B cell (primary cell): Measurements from ENCODE around the gene TMEM131. TPM values are rescaled to one million over a fixed set of nuclear protein-coding genes. Genes with fewer than 3 reads are reported as not detected.

Source experiments
- ATAC-seq: fragments of 200-7000 bp; cut with Tn5 transposase; one replicate; pipeline ENCODE4 v1.10.0; 2021; ENCODE audit warnings: low read depth, mild to moderate bottlenecking, moderate number of reproducible peaks, moderate library complexity
- CTCF ChIA-PET: fragments of 350-600 bp; sonication (Branson Sonifier 250); formaldehyde crosslinking; loops from one replicate; lab custom pipeline; 2021; ENCODE audit warnings: antibody characterized with exemption, inconsistent platforms; lab: Charles Lee
- POLR2A ChIA-PET: fragments of 350-600 bp; sonication (Branson Sonifier 250); formaldehyde crosslinking; loops from one replicate; lab custom pipeline; 2021; ENCODE audit warnings: antibody characterized with exemption; lab: Charles Lee
- DNase-seq: peaks from one replicate; pipeline ENCODE4 v3.0.0; 2013
- H2AFZ ChIP-seq: 2 replicates; pipeline ENCODE4 v1.6.1; 2012; ENCODE audit warnings: mild to moderate bottlenecking, low read depth, low read length; ENCODE audit not compliant: insufficient read depth, poor library complexity, severe bottlenecking
- H3K27ac ChIP-seq, 2 donors: 1 replicate in 1 of 2; 2 replicates in 1 of 2; pipeline ENCODE4 v1.5.1; 2012 to 2013; ENCODE audit warnings: low read length in 2 of 2, mild to moderate bottlenecking in 2 of 2, moderate library complexity in 1 of 2
- H3K27me3 ChIP-seq, 4 experiments: fragments of 200-600 bp in 1 of 4; sonication (generic) in 1 of 4; replicated peaks in 1 of 4; 1 replicate in 2 of 4; 2 replicates in 2 of 4; pipeline versions ENCODE4 v1.6.1 to v1.7.0; 2013 to 2016; ENCODE audit warnings: low read length in 3 of 4, mild to moderate bottlenecking in 2 of 4, mixed read lengths in 1 of 4, moderate library complexity in 1 of 4; ENCODE audit not compliant: insufficient read depth in 4 of 4, control insufficient read depth in 3 of 4; ENCODE audit errors: control extremely low read depth in 1 of 4
- H3K36me3 ChIP-seq, 2 experiments: replicated peaks in 1 of 2; 1 replicate in 1 of 2; 2 replicates in 1 of 2; pipeline versions ENCODE4 v1.6.1 to v1.7.1; 2013; ENCODE audit warnings: low read length in 1 of 2; ENCODE audit not compliant: insufficient read depth in 2 of 2, control insufficient read depth in 1 of 2; ENCODE audit errors: control extremely low read depth in 1 of 2, extremely low read depth in 1 of 2
- H3K4me1 ChIP-seq, 2 donors: fragments of 200-600 bp in 1 of 2; sonication (generic) in 1 of 2; 1 replicate in 1 of 2; 2 replicates in 1 of 2; pipeline versions ENCODE4 v1.5.1 to v1.6.1; 2013 to 2017; ENCODE audit warnings: low read length in 2 of 2; ENCODE audit not compliant: control insufficient read depth in 2 of 2, insufficient read depth in 2 of 2
- H3K4me2 ChIP-seq: replicated peaks from 2 replicates; pipeline ENCODE3; 2012; ENCODE audit warnings: mild to moderate bottlenecking, low read depth, low read length; ENCODE audit not compliant: poor library complexity, severe bottlenecking
- H3K4me3 ChIP-seq, 5 experiments: fragments of 200-600 bp in 1 of 5; sonication (generic) in 1 of 5; 1 replicate in 3 of 5; 2 replicates in 2 of 5; pipeline versions ENCODE4 v1.5.1 to v1.7.0; 2011 to 2016; ENCODE audit warnings: low read length in 4 of 5, mild to moderate bottlenecking in 4 of 5, low read depth in 2 of 5, control low read depth in 1 of 5, moderate library complexity in 1 of 5; ENCODE audit not compliant: insufficient read depth in 1 of 5; ENCODE audit errors: control extremely low read depth in 1 of 5, extremely low read depth in 1 of 5
- H3K79me2 ChIP-seq: fragments of 200-600 bp; sonication (generic); one replicate; pipeline ENCODE4 v1.6.0; 2016; ENCODE audit warnings: low read length; ENCODE audit not compliant: control insufficient read depth, insufficient read depth
- H3K9ac ChIP-seq: fragments of 200-600 bp; sonication (generic); 2 replicates; pipeline ENCODE4 v1.6.1; 2017; ENCODE audit warnings: mild to moderate bottlenecking, low read length, moderate library complexity
- H3K9me3 ChIP-seq, 3 donors: one replicate each; pipeline versions ENCODE4 v1.6.1 to v1.7.1; 2013; ENCODE audit warnings: low read length in 2 of 3; ENCODE audit not compliant: control insufficient read depth in 2 of 3, insufficient read depth in 1 of 3; ENCODE audit errors: control extremely low read depth in 1 of 3
- H4K20me1 ChIP-seq: 2 replicates; pipeline ENCODE4 v1.6.0; 2012; ENCODE audit warnings: mild to moderate bottlenecking, low read length; ENCODE audit not compliant: insufficient read depth, control insufficient read depth, poor library complexity, severe bottlenecking
- H3K27ac Mint-ChIP-seq: one replicate; pipeline ENCODE4 v1.8.0; 2021; ENCODE audit warnings: mixed read lengths
- H3K27me3 Mint-ChIP-seq: one replicate; pipeline ENCODE4 v1.8.0; 2021; ENCODE audit warnings: mixed read lengths
- H3K4me1 Mint-ChIP-seq: one replicate; pipeline ENCODE4 v1.8.0; 2021; ENCODE audit warnings: mixed read lengths
- H3K4me3 Mint-ChIP-seq: one replicate; pipeline ENCODE4 v1.8.0; 2021; ENCODE audit warnings: mixed read lengths
- H3K9me3 Mint-ChIP-seq: one replicate; pipeline ENCODE4 v1.8.0; 2022; ENCODE audit warnings: mixed read lengths; ENCODE audit not compliant: insufficient read depth
- EZH2 ChIP-seq: IDR thresholded peaks from 2 replicates; pipeline ENCODE4 v1.6.1; 2012; ENCODE audit warnings: borderline replicate concordance, low read depth, mild to moderate bottlenecking, moderate library complexity, low read length; ENCODE audit not compliant: insufficient read depth, poor library complexity, severe bottlenecking
- WGBS: methylation state at CpG from one replicate; pipeline ENCODE4 v1.1.5; 2013; ENCODE audit warnings: missing lambda C conversion rate; ENCODE audit not compliant: insufficient coverage; 5-methylcytosine and 5-hydroxymethylcytosine counted together
- intact Hi-C: fragments of 100-400 bp; cut with micrococcal nuclease; formaldehyde crosslinking; loops from one replicate; pipeline ENCODE4 v1.10.0; 2022
- polyA plus RNA-seq: library from polyadenylated mRNA; depleted of rRNA; stranded (reverse); fragments of >200 nt; gene quantifications from 2 replicates; pipeline ENCODE4 v1.2.3, GENCODE V29; 2012
- total RNA-seq, 2 donors: library from RNA; stranded (reverse); fragments of 120-200 nt in 1 of 2; gene quantifications; 1 replicate in 1 of 2; 2 replicates in 1 of 2; pipeline versions ENCODE4 v1.2.3 to v1.2.4, GENCODE V29; 2013 to 2022
- TF ChIP-seq, protein P1 (sequence below): fragments of 200-600 bp; IDR thresholded peaks from one replicate; pipeline ENCODE4 v1.8.0; 2022; ENCODE audit warnings: antibody characterized with exemption, mild to moderate bottlenecking

The TMEM131 gene
- total and polyA plus RNA-seq, 2 donors (not counting 1 experiment from before 2014, with no cell fraction given) = 24.3 to 101 TPM

DNA sequence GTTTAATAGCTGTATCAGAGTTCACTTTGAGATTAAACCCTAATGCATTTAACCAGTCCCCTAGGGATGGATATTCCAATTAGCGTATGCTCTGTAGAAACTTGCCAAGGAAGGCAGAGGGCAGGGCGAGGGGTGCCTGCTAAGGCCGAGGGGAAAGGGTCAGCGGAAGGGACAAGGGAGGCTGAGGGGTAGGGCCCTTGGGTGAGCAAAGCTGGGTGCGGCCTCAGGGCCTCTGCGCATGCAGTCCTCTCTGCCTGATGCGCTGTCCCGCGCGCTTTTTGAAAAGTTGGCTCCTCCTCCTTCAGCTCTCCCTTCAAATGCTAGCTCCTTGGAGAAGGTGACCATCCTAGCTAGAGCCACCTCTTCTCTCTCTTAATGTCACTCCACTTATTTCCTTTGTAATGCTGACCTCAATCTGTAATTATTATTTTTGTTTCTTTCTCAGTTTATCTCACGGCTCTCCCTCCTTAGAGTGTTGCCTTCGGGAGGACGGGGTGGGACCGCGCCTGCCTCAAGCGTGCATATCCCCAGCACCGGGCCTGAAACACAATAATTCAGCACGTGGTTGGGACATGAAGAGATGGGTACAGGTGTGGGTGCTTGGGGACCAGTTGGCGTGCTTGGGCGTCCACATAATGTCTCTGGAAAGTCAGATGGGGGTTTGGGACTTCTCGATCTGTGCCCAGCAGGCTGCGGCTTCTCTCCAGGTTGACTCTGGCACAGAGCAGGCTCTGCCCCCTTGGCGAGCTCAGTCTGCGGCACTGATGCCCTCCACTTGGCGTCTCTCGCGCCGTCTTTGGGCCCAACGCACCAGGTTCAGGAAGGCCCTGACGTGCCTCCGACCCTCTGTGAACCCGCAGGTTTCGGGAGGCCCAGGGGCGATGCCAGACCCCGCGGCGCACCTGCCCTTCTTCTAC lies 272.3 kb downstream of the TMEM131 start:
- WGBS = 94% methylated on average over 36 of the region's 37 CpGs
- Histone ChIP-seq H3K27me3 (no peaks in the 10 kb centered on the region), H3K4me3 (no peak overlapping the region), H3K4me1 (peaks cover 10% of the 10 kb centered on the region in 2 donors), H3K27ac (no peak overlapping the region), H2AFZ (no peak overlapping the region), H3K9me3 (peaks cover 0 to 9% (median 0%) of the 10 kb centered on the region in 3 donors), H3K4me2 (no peak overlapping the region), H4K20me1 (no peaks in the 10 kb centered on the region), H3K9ac (no peak overlapping the region), H3K36me3 (no peaks in the 10 kb centered on the region), H3K79me2 (peaks cover 8% of the 10 kb centered on the region)
- H3K27me3 Mint-ChIP-seq = no peaks in the 10 kb centered on the region
- H3K4me3 Mint-ChIP-seq = no peak overlapping the region
- no peak for TF ChIP-seq EZH2
- TF ChIP-seq, protein P1, sequence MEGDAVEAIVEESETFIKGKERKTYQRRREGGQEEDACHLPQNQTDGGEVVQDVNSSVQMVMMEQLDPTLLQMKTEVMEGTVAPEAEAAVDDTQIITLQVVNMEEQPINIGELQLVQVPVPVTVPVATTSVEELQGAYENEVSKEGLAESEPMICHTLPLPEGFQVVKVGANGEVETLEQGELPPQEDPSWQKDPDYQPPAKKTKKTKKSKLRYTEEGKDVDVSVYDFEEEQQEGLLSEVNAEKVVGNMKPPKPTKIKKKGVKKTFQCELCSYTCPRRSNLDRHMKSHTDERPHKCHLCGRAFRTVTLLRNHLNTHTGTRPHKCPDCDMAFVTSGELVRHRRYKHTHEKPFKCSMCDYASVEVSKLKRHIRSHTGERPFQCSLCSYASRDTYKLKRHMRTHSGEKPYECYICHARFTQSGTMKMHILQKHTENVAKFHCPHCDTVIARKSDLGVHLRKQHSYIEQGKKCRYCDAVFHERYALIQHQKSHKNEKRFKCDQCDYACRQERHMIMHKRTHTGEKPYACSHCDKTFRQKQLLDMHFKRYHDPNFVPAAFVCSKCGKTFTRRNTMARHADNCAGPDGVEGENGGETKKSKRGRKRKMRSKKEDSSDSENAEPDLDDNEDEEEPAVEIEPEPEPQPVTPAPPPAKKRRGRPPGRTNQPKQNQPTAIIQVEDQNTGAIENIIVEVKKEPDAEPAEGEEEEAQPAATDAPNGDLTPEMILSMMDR = no peak
- no peak overlapping the region for H3K27ac Mint-ChIP-seq
- ChIA-PET POLR2A (no interaction called here), CTCF (interaction anchor here (0.7 to 1.4 kb wide), 2 partner anchors 16 to 18 kb away, joined by 3 read pairs; no protein-coding TSS in a partner anchor)
- peaks cover 15% of the 10 kb centered on the region for H3K4me1 Mint-ChIP-seq
- intact Hi-C loops = no loop called here
- no peaks in the 10 kb centered on the region for H3K9me3 Mint-ChIP-seq
- no peak for ATAC-seq
- no peak for DNase-seq

GRCh38 chr2:97722227-97722626 lies 273.5 kb downstream of the TMEM131 start:
- intact Hi-C loops = no loop called here
- ATAC-seq = no peak

More at GRCh38 chr2:97722227-97722626, 273.5 kb downstream of the TMEM131 start:
- no peak for TF ChIP-seq EZH2
- TF ChIP-seq, protein P1 = no peak
- ChIA-PET POLR2A (no interaction called here), CTCF (interaction anchor here (1.4 kb wide), 1 partner anchor 19 kb away, joined by 3 read pairs; no protein-coding TSS in a partner anchor)
- Mint-ChIP-seq H3K9me3 (no peaks in the 10 kb centered on the region), H3K4me1 (peaks cover 22% of the 10 kb centered on the region), H3K27me3 (no peaks in the 10 kb centered on the region), H3K27ac (no peak overlapping the region), H3K4me3 (no peak overlapping the region)
- no peaks in the 10 kb centered on the region for H4K20me1 ChIP-seq
- no peak for DNase-seq
- no peak overlapping the region for H2AFZ ChIP-seq
- H3K9ac ChIP-seq = no peak overlapping the region
- no peaks in the 10 kb centered on the region for H3K36me3 ChIP-seq
- no peaks in the 10 kb centered on the region for H3K27me3 ChIP-seq
- 95% methylated on average over 6 of the region's 6 CpGs for WGBS
- H3K4me3 ChIP-seq = no peak overlapping the region
- H3K79me2 ChIP-seq = peaks cover 8% of the 10 kb centered on the region
- H3K27ac ChIP-seq = no peak overlapping the region
- H3K4me1 ChIP-seq = peaks cover 18 to 19% of the 10 kb centered on the region in 2 donors
- peaks cover 0 to 9% (median 0%) of the 10 kb centered on the region in 3 donors for H3K9me3 ChIP-seq
- H3K4me2 ChIP-seq = no peak overlapping the region
